K562 (cell line): ENCODE measurements around the gene PTCH2. TPM values are rescaled to one million over a fixed set of nuclear protein-coding genes. Genes with fewer than 3 reads are reported as not detected.

Source experiments
- ATAC-seq: fragments of 200-7000 bp; cut with Tn5 transposase; 3 replicates; pipeline ENCODE4 v1.9.1; 2020; ENCODE audit warnings: moderate library complexity
- BruUV-seq: library from RNA; stranded (reverse); fragments of 400-500 nt; replicated peaks from 2 replicates; lab custom pipeline; 2021; lab: Mats Ljungman, UMichigan
- CTCF ChIA-PET: fragments of 300-600 bp; formaldehyde crosslinking; extraction: SDS; loops from one replicate; lab custom pipeline; 2021; ENCODE audit warnings: low intra/inter-chr PET ratio; lab: Yijun Ruan, JAX
- POLR2A ChIA-PET: fragments of 300-600, 350-650 bp; sonication (Branson Sonifier 250); formaldehyde crosslinking; extraction: SDS; loops from one replicate; lab custom pipeline; 2021; ENCODE audit warnings: antibody characterized with exemption, inconsistent platforms; lab: Yijun Ruan, JAX
- DNase-seq, 4 experiments: peaks; one replicate each; pipeline versions ENCODE4 v3.0.0 to v3.0.0-alpha.2; 2011 to 2018; ENCODE audit warnings: low spot score in 3 of 4, mixed read lengths in 3 of 4; ENCODE audit errors: extremely low read depth in 1 of 4
- FAIRE-seq: peaks from 2 replicates; lab custom pipeline; 2011; peaks lifted over from hg19 to GRCh38; lab: Jason Lieb, UNC
- H2AFZ ChIP-seq: 2 replicates; pipeline ENCODE4 v1.6.0; 2011; ENCODE audit warnings: low read depth, low read length, control low read depth, inconsistent platforms
- H3K27ac ChIP-seq: fragments of 200-600 bp; 3 replicates; pipeline ENCODE4 v1.8.0; 2011; ENCODE audit warnings: low read depth, mild to moderate bottlenecking, control low read depth, inconsistent platforms, low read length, moderate library complexity, mixed read lengths; ENCODE audit errors: extremely low read depth
- H3K27me3 ChIP-seq, 2 experiments: fragments of 300-600 bp in 1 of 2; 2 replicates in 1 of 2; 3 replicates in 1 of 2; pipeline versions ENCODE4 v1.6.0 to v1.8.0; 2011; ENCODE audit warnings: inconsistent platforms in 2 of 2, low read length in 2 of 2, mild to moderate bottlenecking in 1 of 2, mixed read lengths in 1 of 2, moderate library complexity in 1 of 2; ENCODE audit not compliant: control insufficient read depth in 2 of 2, insufficient read depth in 2 of 2
- H3K36me3 ChIP-seq: fragments of 300-600 bp; 3 replicates; pipeline ENCODE4 v1.8.0; 2011; ENCODE audit warnings: mild to moderate bottlenecking, low read length, inconsistent platforms; ENCODE audit not compliant: control insufficient read depth, insufficient read depth
- H3K4me1 ChIP-seq, 2 experiments: fragments of 200-600 bp in 1 of 2; replicated peaks in 1 of 2; 2 replicates in 1 of 2; 3 replicates in 1 of 2; pipeline versions ENCODE4 v1.5.1 to v1.8.0; 2011; ENCODE audit warnings: inconsistent platforms in 2 of 2, low read length in 2 of 2, mild to moderate bottlenecking in 1 of 2, mixed read lengths in 1 of 2, moderate library complexity in 1 of 2; ENCODE audit not compliant: control insufficient read depth in 2 of 2, insufficient read depth in 2 of 2
- H3K4me2 ChIP-seq: 2 replicates; pipeline ENCODE4 v1.6.1; 2011; ENCODE audit warnings: low read length, control low read depth, inconsistent platforms, mixed read lengths; ENCODE audit not compliant: insufficient read depth
- H3K4me3 ChIP-seq: fragments of 200-600 bp; sonication (generic), shearing (Covaris generic); 2 replicates; pipeline ENCODE4 v1.5.1; 2016; ENCODE audit warnings: control low read depth, inconsistent platforms
- H3K79me2 ChIP-seq: fragments of 200-600 bp; 3 replicates; pipeline ENCODE4 v1.8.0; 2011; ENCODE audit warnings: low read length, inconsistent platforms; ENCODE audit not compliant: control insufficient read depth, insufficient read depth
- H3K9ac ChIP-seq, 2 experiments: 2 replicates each; pipeline versions ENCODE4 v1.6.0 to v1.6.1; 2011; ENCODE audit warnings: low read depth in 2 of 2, low read length in 2 of 2, control low read depth in 1 of 2, inconsistent platforms in 1 of 2, mild to moderate bottlenecking in 1 of 2, mixed read lengths in 1 of 2; ENCODE audit not compliant: insufficient read depth in 1 of 2
- H3K9me1 ChIP-seq: one replicate; pipeline ENCODE4 v1.6.0; 2011; ENCODE audit warnings: inconsistent platforms, mild to moderate bottlenecking, low read length, moderate library complexity; ENCODE audit not compliant: control insufficient read depth, insufficient read depth
- H3K9me3 ChIP-seq: replicated peaks from 2 replicates; pipeline ENCODE4 v1.5.1; 2011; ENCODE audit warnings: low read depth, low read length, inconsistent platforms; ENCODE audit not compliant: control insufficient read depth, insufficient read depth
- H4K20me1 ChIP-seq: replicated peaks from 2 replicates; pipeline ENCODE4 v1.6.1; 2011; ENCODE audit warnings: low read length, inconsistent platforms, mixed read lengths; ENCODE audit not compliant: control insufficient read depth, insufficient read depth
- ARNT ChIP-seq, 2 experiments: fragments of 450-650 bp; IDR thresholded peaks; 2 replicates each; pipeline ENCODE4 v1.6.1; 2016; ENCODE audit warnings: mild to moderate bottlenecking in 1 of 2
- HDAC8 ChIP-seq: fragments of 450-650 bp; IDR thresholded peaks from 2 replicates; pipeline ENCODE4 v1.6.1; 2016; ENCODE audit warnings: mild to moderate bottlenecking, missing genetic modification characterization, moderate library complexity, missing compliant biosample characterization
- HNRNPL ChIP-seq: fragments of 200-400 bp; formaldehyde crosslinking; IDR thresholded peaks from 2 replicates; pipeline ENCODE4 v1.6.1; 2017; ENCODE audit warnings: low read depth, mild to moderate bottlenecking, low read length
- NR2F6 ChIP-seq: fragments of 450-650 bp; formaldehyde crosslinking; IDR thresholded peaks from 2 replicates; pipeline ENCODE4 v1.4.0; 2020; ENCODE audit warnings: mild to moderate bottlenecking
- SNRNP70 ChIP-seq: fragments of 200-400 bp; formaldehyde crosslinking; optimal IDR thresholded peaks from 2 replicates; pipeline ENCODE3; 2017; ENCODE audit warnings: low read depth, low read length
- STAT5B ChIP-seq: fragments of 250-450 bp; sonication (Bioruptor Pico); IDR thresholded peaks from 2 replicates; pipeline ENCODE4 v1.8.0; 2021; ENCODE audit warnings: mild to moderate bottlenecking, inconsistent platforms
- WHSC1 ChIP-seq: IDR thresholded peaks from one replicate; pipeline ENCODE4 v1.6.1; 2012; ENCODE audit warnings: low read length, control low read depth, inconsistent platforms
- XRCC3 ChIP-seq: fragments of 450-650 bp; IDR thresholded peaks from 2 replicates; pipeline ENCODE4 v1.6.1; 2017; ENCODE audit warnings: mild to moderate bottlenecking, moderate library complexity
- ZFP30 ChIP-seq: fragments of 250-450 bp; sonication (Bioruptor Pico); IDR thresholded peaks from 2 replicates; pipeline ENCODE4 v1.8.0; 2022; ENCODE audit warnings: moderate library complexity, mild to moderate bottlenecking, inconsistent platforms, borderline replicate concordance
- ZNF584 ChIP-seq: fragments of 200-800 bp; sonication (Bioruptor generic); IDR thresholded peaks from 2 replicates; pipeline ENCODE4 v1.6.1; 2016; ENCODE audit warnings: low read depth, mild to moderate bottlenecking, missing genetic modification characterization, missing compliant biosample characterization
- ZNF695 ChIP-seq: fragments of 450-650 bp; formaldehyde crosslinking; IDR thresholded peaks from 2 replicates; pipeline ENCODE4 v1.4.0; 2020; ENCODE audit warnings: mild to moderate bottlenecking, moderate library complexity
- WGBS: fragments of 100-300 bp; shearing (Covaris generic); methylation state at CpG from one replicate; pipeline ENCODE4 v1.1.6; 2016; ENCODE audit warnings: low coverage, mixed read lengths; ENCODE audit not compliant: insufficient coverage; ENCODE audit errors: missing lambda C conversion rate; 5-methylcytosine and 5-hydroxymethylcytosine counted together
- in situ Hi-C: fragments of 300-500 bp; cut with MboI; formaldehyde crosslinking; loops from 4 replicates; pipeline ENCODE4 v1.15.0; 2018; ENCODE audit warnings: inconsistent platforms, mixed read lengths
- intact Hi-C: fragments of 100-400 bp; cut with micrococcal nuclease; formaldehyde crosslinking; loops from 2 replicates; pipeline ENCODE4 v1.14.2; 2022
- polyA plus RNA-seq, 8 experiments: library from polyadenylated mRNA; depleted of rRNA in 4 of 8; stranded (reverse) in 5 of 8; unstranded in 3 of 8; fragments of >200 nt; fragmentation: Nextera tagmentation in 2 of 8; fragmentation: Illumina TruSeq in 1 of 8; extraction: Ambion mirVana in 2 of 8; extraction: Trizol in 1 of 8; gene quantifications; 2 replicates each; pipeline versions ENCODE4 v1.2.1 to v1.2.3, GENCODE V29; 2011 to 2014; ENCODE audit warnings: inconsistent platforms in 1 of 8, missing spikeins in 1 of 8
- total RNA-seq, 7 experiments: library from RNA; depleted of rRNA in 6 of 7; stranded (reverse); fragments of >200 nt in 6 of 7; fragmentation: Illumina TruSeq in 2 of 7; extraction: Trizol in 2 of 7; gene quantifications; 2 replicates each; pipeline versions ENCODE4 v1.2.1 to v1.2.3, GENCODE V29; 2011 to 2021; ENCODE audit warnings: low replicate concordance in 1 of 7
- TF ChIP-seq, protein P1 (sequence below): fragments of 250-450 bp; sonication (Bioruptor Pico); IDR thresholded peaks from 2 replicates; pipeline ENCODE4 v1.6.1; 2021; ENCODE audit warnings: mild to moderate bottlenecking
- TF ChIP-seq, protein P2 (sequence below): fragments of 250-450 bp; sonication (Bioruptor Pico); IDR thresholded peaks from 2 replicates; pipeline ENCODE4 v1.5.0; 2021
- TF ChIP-seq, protein P3 (sequence below): fragments of 250-450 bp; sonication (Bioruptor Pico); IDR thresholded peaks from 2 replicates; pipeline ENCODE4 v1.8.0; 2021; ENCODE audit warnings: moderate library complexity, mild to moderate bottlenecking, inconsistent platforms
- TF ChIP-seq, protein P4 (sequence below): fragments of 150-350 bp; IDR thresholded peaks from 2 replicates; pipeline ENCODE4 v1.6.1; 2014; ENCODE audit warnings: low read depth, mild to moderate bottlenecking, low read length, borderline replicate concordance

Gene PTCH2
- total and polyA plus RNA-seq, 9 of the 15 experiments (the other 6 are each of a cell fraction or from before 2014, with no cell fraction given): 0.15 to 27.3 (median 0.48) TPM; not detected in 1

DNA sequence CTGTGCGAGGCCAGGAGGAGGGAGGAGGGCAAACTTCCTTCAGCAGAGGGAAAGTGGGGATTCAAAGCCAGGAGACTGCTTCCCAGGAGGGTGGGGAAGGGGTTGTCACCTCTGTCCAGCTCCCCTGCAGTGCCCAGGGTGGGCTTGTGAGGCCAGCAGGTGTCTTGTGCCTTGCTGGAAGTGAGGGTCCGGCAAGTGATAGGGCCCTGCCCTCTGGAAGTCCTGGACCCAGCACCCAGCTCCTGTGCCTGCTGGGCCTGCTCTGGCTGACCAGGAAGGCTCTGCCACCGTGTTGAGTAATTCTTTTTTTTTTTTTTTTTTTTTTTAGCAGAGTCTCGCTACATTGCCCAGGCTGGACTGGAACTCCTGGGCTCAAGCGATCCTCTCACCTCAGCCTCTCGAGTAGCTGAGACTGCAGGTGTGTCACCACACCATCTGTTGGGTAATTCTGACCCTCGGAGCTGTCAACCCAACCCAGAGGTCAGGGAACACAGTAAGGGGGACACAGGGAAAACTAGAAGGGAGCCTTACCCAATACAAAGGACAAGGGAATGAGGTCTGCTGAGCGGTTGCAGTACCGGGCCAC, 56.1 kb downstream of the PTCH2 start:
- ChIA-PET POLR2A (interaction anchor here (0.6 to 12.0 kb wide), 6 partner anchors 9 to 734 kb away, joined by 3 to 253 read pairs (median 6); partner anchors contain the start of genes BTBD19, MUTYH, RPS8 and TOE1), CTCF (no interaction called here)
- Histone ChIP-seq H3K79me2 (no peaks in the 10 kb centered on the region), H3K9ac (peak overlapping the region in 1 of 2 experiments; percentile 18; a peak in 2 of 4 replicates), H2AFZ (peak overlapping the region; percentile 78), H3K4me2 (no peak overlapping the region), H3K27ac (no peak overlapping the region), H4K20me1 (no peaks in the 10 kb centered on the region), H3K9me3 (no peaks in the 10 kb centered on the region), H3K27me3 (no peaks in the 10 kb centered on the region), H3K4me3 (no peak overlapping the region), H3K4me1 (peaks cover 12 to 22% of the 10 kb centered on the region in 2 experiments; a peak in 4 of 5 replicates), H3K36me3 (no peaks in the 10 kb centered on the region), H3K9me1 (no peaks in the 10 kb centered on the region)
- BruUV-seq: no TSS peak
- WGBS: 77% methylated on average over 6 of the region's 9 CpGs
- intact Hi-C loops (no loop called here), in situ Hi-C loops (no loop called here)
- FAIRE-seq: no peak
- no peak for DNase-seq
- ATAC-seq: no peak
- TF ChIP-seq, protein P1, sequence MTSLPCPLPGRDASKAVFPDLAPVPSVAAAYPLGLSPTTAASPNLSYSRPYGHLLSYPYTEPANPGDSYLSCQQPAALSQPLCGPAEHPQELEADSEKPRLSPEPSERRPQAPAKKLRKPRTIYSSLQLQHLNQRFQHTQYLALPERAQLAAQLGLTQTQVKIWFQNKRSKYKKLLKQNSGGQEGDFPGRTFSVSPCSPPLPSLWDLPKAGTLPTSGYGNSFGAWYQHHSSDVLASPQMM (CRISPR knock-in tag): no peak
- TF ChIP-seq WHSC1: no peak
- no peak for TF ChIP-seq HNRNPL
- TF ChIP-seq STAT5B: no peak
- TF ChIP-seq ZNF695: no peak
- TF ChIP-seq XRCC3: no peak
- TF ChIP-seq ZNF584 (CRISPR knock-in tag): no peak
- no peak for TF ChIP-seq HDAC8 (tag)
- TF ChIP-seq, protein P2, sequence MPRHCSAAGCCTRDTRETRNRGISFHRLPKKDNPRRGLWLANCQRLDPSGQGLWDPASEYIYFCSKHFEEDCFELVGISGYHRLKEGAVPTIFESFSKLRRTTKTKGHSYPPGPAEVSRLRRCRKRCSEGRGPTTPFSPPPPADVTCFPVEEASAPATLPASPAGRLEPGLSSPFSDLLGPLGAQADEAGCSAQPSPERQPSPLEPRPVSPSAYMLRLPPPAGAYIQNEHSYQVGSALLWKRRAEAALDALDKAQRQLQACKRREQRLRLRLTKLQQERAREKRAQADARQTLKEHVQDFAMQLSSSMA (CRISPR knock-in tag): no peak
- TF ChIP-seq ARNT (IDR thresholded peaks at IDR 0.05): no peak
- TF ChIP-seq, protein P3, sequence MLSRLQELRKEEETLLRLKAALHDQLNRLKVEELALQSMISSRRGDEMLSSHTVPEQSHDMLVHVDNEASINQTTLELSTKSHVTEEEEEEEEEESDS: no peak
- no peak for TF ChIP-seq NR2F6 (CRISPR knock-in tag)
- TF ChIP-seq, protein P4, sequence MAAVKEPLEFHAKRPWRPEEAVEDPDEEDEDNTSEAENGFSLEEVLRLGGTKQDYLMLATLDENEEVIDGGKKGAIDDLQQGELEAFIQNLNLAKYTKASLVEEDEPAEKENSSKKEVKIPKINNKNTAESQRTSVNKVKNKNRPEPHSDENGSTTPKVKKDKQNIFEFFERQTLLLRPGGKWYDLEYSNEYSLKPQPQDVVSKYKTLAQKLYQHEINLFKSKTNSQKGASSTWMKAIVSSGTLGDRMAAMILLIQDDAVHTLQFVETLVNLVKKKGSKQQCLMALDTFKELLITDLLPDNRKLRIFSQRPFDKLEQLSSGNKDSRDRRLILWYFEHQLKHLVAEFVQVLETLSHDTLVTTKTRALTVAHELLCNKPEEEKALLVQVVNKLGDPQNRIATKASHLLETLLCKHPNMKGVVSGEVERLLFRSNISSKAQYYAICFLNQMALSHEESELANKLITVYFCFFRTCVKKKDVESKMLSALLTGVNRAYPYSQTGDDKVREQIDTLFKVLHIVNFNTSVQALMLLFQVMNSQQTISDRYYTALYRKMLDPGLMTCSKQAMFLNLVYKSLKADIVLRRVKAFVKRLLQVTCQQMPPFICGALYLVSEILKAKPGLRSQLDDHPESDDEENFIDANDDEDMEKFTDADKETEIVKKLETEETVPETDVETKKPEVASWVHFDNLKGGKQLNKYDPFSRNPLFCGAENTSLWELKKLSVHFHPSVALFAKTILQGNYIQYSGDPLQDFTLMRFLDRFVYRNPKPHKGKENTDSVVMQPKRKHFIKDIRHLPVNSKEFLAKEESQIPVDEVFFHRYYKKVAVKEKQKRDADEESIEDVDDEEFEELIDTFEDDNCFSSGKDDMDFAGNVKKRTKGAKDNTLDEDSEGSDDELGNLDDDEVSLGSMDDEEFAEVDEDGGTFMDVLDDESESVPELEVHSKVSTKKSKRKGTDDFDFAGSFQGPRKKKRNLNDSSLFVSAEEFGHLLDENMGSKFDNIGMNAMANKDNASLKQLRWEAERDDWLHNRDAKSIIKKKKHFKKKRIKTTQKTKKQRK: no peak
- no peak for TF ChIP-seq SNRNP70
- TF ChIP-seq ZFP30 (CRISPR knock-in tag): no peak
